GM10847 (cell line): ENCODE results near the gene RFPL3.

Source experiments
- POLR2A ChIP-seq: IDR thresholded peaks from 2 replicates; pipeline ENCODE4 v1.6.1; 2011; ENCODE audit not compliant: insufficient read length; ENCODE audit errors: extremely low read depth

RFPL3 gene

GRCh38 chr22:32325811-32326237 is 31.8 kb upstream of the RFPL3 start:
- no peak for TF ChIP-seq POLR2A

- TF ChIP-seq POLR2A: no peak
Observed at GRCh38 chr22:32326647-32327046, 31.0 kb upstream of the RFPL3 start.

DNA sequence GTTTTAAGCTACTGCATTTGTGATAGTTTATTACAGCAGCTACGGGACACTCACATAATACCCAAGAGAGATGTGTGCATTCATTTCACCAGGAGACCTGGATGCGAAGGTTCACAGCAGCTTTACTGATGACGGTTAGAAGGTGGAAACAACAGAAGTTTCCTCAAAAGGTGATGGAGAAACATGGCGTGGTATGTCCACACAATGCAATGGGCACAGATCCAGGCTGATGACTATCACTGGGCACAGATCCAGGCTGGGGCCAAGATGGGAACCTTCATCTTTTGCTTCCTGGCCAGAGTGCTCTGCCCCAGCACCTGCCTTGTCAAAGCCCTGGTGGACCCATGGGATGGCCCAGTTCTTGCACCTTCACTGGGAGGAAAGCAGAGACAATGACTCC is 30.6 kb upstream of the RFPL3 start:
- TF ChIP-seq POLR2A: no peak

DNA sequence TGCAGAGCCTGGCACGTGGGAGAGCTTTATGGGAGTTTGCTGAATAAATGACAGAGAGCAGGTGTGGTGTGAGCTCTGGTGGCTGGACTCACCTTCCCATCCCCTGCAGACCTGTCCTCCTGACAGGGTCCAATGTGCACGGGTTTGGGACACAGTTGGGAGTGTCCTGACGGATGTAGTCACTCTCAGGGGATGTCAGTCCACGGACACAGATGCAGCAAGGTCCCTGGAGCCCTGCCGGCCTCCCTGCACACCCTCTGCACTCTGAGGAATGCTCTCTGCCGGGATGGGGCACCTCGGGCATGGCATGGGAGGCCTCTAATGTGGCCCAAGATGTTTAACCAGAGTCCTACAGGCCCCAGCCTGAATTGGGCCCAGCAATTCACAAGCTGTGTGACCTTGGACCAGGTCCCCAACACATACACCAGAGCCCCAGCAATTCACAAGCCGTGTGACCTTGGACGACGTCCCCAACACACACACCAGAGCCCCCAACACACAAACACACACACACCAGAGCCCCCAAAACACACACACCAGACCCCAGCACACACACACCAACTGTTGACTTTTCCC is 30.0 kb upstream of the RFPL3 start:
- TF ChIP-seq POLR2A: no peak

- TF ChIP-seq POLR2A: no peak
Observed at GRCh38 chr22:32328306-32329201, 29.1 kb upstream of the RFPL3 start.

DNA sequence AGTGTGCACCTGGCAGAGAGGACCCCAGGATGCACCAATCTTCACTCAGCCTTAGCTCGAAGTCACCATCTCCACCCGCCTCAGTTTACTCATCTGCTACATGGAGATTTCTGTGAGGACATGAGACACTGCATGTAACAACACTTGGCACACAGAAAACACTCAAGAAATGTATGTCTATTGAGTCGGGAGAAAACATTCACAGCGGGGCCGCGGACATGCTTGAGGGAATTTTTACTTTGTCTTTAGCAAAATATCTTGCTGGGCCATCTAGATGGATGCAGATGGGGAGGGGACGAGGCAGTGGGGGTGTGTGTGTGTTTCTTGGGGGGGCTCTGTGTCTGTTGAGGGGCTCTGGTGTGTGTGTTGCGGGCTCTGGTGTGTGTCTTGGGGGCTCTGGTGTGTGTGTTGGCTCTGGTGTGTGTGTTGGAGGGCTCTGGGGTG is 28.4 kb upstream of the RFPL3 start:
- TF ChIP-seq POLR2A: no peak

DNA sequence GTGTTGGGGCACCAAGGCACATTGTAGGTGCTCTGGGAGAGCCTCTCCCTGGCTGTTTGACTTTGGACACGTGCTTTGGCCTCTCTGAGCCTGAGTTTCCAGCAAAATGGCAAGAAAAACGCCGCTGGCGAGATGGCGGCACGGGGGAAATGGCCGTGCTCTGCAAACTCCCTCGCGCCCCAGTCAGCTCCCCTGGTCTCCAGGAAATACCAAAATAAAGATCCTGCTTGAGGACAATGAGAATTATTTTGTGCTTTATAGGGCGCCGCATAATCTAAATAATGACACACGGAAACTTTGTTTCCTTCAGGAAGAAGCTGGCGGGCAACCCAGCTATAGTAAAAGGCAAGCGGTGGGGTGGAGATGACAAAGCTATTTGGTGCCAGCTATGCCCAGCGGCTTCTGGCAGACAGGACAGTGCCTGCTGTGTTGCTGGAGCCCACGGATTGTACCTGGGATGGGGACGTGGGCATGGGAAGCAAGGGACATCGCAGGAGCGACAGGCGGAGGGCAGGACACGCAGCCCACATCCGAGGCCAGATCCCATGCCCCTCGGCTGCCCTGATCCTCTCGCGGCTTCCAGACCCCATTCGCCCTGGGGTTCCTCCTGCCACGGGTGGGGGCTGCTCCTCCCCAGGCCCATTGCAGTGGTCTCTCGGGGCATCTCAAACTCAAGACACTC is 26.3 kb upstream of the RFPL3 start:
- TF ChIP-seq POLR2A: no peak

DNA sequence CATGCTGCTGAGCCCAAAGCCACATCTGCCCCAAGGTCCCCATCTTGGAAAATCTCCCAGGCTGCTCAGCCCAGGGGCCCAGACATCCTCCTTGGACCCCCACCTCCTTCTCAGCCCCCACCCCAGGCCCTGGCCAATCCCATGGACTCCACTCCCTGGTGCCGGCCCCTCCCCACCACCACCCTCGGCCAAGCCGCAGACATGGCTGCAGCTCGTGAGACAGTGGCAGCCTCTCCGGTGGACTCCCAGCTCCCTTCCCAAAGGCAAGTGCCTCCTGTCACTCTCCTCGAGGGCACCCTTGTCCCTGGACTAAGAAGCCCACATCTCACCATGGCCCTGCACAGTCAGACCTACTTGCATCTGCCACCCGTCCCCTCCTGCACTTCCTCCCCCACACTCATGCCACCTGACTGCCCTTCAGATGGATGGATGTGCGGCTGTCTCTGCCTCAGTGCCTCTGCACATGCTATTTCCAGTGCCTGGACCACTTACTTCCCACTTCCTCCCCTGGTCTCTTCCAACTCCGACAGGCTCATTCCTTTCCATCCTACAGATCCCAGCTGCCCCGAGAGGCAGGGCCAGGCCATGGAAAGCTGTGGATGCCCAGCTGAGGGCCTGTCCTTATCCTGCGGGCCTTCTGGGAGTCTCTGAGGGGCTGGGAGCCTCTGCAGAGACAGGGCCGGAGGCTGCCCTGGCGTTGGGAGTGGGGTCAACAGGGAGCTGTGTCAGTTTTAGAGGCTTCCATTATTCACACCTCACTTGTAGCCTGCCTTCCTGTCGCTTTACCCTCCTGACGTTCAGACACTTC is 25.5 kb upstream of the RFPL3 start:
- no peak for TF ChIP-seq POLR2A

- no peak for TF ChIP-seq POLR2A
Observed at GRCh38 chr22:32333141-32333768, 24.4 kb upstream of the RFPL3 start.

DNA sequence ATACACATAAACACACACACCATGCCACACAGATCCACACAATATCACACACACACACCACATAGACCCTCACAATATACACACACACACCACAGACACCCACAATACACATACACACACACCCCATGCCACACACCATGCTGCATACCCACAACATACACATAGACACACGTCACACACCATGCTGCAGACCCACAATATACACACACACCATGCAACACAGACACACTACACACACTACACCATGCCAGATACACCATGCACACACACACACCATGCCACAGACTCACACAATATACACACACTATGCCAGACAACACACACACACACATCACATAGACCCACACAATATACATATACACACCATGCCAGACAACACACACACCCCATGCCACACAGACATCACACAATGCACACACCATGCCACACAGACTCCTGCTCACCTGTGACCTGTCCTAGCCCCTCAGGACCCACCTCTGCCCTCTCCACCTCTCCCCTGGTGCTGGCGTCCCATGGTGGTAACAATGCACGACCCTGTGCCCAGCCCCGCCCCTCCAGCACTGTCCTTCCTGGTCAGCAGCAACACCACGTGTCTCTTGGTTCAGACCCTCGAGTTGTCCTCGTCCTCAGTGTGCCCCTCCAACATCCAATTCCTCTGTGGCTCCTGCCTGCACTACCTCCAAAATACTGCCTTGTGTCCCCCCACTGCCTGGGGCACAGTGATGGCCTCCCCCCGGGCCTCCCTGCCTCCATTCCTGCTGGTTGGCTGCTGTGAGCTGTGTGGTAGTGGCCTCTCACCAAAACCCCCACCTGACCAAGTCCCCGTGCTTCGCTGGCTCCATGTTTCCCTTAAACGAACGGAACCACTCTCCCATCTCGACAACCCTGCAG is 23.7 kb upstream of the RFPL3 start:
- TF ChIP-seq POLR2A: no peak

DNA sequence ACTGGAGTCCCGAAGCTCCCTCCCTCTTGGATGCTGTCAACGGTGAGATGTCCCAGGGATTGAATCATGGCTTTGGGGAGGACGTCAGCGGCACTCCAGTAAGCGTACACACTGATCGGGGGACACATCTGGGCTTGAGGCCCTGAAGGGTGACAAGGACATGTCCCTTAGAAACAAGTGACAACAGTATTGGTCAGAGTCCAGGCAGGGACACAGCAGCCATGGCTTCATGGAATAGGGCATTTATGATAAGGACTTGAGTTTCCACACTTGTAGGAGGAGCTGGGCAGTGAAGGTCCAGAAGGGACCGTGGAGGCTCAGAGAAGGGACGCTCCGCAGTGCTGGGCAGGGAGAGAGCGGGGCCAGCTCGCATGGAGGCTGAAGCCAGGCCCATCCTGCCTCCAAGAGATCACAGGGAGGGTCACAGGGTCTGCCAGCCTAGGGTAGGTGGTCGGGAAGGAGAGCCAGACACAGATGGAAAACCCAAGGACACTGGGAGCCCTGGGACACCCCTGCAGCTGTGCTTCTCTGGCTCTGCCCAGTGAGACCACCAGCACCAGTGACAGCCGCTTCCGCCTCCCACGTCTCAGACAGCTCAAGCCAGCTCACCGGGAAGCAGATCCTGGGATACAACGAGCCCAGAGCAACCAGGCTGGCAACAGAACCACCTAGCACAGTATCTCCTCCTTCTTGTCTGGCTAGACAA is 22.9 kb upstream of the RFPL3 start:
- TF ChIP-seq POLR2A: no peak

DNA sequence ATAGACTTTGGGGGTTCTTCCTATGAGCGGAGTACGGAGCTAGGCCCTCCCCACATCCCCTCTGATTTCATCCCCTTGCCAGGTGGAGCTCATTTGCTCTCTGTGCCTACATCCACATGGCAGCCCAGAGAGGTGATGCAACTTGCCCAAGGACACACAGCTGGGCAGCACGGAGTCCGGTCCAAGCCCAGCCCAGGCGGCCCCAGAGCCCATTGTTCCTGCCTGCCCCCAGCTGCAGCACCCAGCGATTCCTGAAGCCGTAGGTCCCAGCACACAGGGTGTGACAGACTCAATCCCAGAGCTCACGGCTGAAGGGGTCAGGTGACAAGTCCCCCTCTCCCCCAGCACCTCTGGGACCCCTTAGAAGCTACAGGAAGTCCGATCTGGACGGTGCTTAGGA is 22.2 kb upstream of the RFPL3 start:
- TF ChIP-seq POLR2A: no peak

GRCh38 chr22:32336121-32336603 is 21.5 kb upstream of the RFPL3 start:
- TF ChIP-seq POLR2A: no peak

DNA sequence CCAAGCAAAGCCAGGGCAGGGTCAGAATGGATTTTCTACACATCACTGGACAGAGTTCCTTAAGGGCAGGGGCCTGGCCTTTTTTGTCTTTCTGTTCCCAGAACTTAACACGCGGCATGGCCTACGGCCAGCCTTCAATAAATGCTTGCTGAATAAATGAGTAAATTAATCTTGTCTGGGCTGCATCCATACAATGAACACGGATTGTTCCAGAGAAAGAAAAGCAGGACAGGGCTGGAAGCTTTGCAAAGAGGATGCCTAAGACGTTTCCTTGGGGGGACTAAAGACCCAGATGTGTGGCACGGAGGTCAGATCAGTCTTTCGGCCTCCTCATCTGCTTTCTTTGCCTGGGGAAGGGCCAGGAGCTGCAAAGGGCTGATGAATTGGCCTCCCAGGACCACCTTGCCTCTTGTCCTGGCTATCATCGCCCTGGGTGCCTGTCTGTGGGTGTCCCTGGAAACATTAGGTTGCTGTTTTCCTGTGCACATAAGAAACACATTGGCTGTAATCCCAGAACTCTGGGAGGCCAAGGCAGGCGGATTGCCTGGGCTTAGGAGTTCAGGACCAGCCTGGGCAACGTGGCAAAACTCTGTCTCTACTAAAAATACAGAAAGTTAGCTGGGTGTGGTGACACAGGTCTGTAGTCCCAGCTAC is 20.8 kb upstream of the RFPL3 start:
- no peak for TF ChIP-seq POLR2A
